ENCODE results near the gene SERPINB1. TPM values are rescaled to one million over a fixed set of nuclear protein-coding genes. Genes with fewer than 3 reads are reported as not detected.
"Not testable (repeated sequence)": the region's sequence is repeated elsewhere in the genome, so short reads cannot be mapped to it uniquely, and the experiment has no call there.

Gene SERPINB1
- 14.4 TPM for polyA plus RNA-seq (ENCODE audit: insufficient read length)

DNA sequence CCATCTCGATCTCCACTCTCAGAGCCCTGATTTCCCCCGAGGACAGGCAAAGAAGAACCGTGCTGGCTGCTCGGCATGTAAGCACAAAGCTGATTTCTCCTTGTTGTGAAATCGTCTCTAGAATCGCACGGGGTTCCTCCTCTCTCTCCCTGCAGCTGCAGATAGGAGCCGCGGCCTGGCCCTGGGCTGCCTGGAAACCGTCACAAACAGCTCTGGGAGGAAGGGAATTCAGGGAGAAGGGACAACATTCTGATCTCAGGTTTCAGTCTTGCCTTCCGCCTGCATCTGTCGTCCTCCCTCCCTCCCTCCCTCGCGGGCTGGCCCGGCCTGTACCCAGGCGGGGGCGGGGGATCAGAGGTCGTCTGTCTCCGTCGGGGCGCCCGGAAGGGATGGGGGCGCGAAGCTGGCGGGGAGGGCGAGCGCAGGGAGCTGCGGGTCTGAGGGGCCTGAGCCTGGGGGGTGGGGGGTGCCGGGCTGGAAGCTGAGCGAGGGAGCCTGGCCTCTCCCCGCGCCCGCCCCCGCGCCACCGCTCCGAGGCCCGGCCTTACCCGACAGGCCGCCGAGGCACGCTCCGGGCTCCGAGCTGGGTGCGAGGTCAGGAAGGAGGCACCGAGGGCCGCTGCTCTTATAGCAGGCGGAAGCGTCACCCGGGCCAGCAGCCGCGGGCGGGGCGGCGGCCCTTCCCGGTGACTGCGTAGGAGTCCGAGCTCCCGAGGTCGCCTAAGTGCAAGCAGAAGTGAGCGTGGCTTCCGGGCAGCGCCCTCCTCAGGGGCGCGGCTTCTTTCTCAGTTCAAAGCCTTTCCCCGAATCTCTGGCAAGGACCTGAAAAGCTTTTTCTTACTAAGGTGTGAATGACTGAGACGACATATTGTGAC is at the start of gene SERPINB1:
TSS of gene SERPINB1 (minus strand) at position 600 of the 875 bp plus-strand sequence. CDS start 1,277 bp downstream, outside the sequence.
- peak; percentile 84 for DNase-seq

GRCh38 chr6:2890976-2891767 is 49.5 kb upstream of the SERPINB1 start:
- no peak for DNase-seq

DNA sequence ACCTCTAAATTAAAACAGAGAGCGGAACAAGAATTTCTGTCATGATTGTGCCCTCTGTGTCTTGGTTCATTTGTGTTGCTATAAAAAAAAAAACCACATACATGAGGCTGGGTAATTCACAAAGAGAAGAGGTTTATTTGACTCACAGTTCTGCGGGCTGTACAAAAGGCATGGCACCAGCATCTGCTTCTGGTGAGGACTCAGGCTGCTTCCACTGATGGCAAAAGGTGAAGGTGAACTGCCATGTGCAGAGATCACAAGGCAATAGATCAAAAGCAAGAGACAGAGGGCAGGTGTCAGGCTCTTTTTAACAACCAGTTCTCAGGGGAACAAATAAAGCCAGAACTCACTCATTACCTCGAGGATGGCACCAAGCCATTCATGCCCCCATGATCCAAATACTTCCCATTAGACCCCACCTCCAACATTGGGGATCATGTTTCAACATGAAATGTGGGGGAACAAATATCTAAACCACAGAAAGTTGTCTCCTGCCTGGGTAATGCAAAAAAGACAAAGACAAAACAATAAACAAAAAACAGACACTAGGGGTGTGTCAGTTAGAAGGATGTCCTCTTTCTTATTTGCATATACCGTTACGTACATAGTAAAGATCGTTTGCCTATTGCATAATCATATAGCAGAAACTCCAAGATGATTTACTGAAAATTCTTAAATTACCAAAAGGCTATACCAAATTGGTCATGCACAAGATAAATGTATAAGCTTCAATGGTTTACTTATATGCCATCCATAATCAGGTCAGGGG is 44.5 kb upstream of the SERPINB1 start:
- no peak for DNase-seq

- DNase-seq: no peak
These were observed 43.1 kb upstream of the SERPINB1 start for GRCh38 chr6:2884804-2885203.

DNA sequence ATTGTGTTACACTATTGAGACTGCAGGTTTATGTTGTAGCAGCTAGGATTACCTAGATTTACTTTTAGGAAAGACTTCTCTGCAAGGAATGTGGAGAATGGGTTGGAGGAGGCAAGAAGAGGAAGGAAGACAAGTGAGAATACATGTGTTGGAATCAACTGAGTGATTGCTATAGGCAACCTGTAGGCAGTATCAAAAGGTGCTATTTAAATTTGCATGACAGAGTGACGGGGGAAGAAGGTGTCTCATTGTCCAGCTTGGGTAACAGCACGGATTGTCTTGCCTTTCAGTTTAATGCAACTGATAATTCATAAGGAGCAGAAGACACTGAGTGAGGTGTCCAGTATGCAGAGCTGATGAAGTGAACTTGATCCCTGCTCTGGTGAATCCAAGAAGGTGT is 42.0 kb upstream of the SERPINB1 start:
- DNase-seq: no peak

DNA sequence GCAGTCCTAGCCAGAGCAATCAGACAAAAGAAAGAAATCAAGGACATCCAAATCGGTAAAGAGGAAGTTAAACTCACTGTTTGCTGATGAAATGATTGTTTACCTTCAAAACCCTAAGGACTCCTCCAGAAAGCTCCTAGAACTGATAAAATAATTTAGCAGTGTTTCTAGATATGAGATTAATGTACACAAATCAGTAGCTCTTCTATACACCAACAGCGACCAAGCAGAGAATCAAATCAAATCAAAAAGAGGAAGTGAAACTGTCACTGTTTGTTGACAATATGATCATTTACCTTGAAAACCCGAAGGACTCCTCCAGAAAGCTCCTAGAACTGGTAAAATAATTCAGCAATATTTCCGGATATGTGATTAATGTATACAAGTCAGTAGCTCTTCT is 39.8 kb upstream of the SERPINB1 start:
- no peak for DNase-seq

DNA sequence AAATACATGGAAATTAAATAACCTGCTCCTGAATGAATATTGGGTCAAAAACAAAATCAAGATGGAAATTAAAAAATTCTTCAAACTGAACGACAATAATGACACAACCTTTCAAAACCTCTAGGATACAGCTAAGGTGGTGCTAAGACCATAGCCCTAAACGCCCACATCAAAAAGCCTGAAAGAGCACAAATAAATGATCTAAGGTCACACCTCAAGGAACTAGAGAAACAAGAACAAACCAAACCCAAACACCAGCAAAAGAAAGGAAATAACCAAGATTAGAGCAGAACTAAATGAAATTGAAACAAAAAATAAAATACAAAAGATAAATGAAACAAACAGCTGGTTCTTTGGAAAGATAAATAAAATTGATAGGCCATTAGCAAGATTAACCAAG is 38.5 kb upstream of the SERPINB1 start:
- not testable (repeated sequence) for DNase-seq

DNA sequence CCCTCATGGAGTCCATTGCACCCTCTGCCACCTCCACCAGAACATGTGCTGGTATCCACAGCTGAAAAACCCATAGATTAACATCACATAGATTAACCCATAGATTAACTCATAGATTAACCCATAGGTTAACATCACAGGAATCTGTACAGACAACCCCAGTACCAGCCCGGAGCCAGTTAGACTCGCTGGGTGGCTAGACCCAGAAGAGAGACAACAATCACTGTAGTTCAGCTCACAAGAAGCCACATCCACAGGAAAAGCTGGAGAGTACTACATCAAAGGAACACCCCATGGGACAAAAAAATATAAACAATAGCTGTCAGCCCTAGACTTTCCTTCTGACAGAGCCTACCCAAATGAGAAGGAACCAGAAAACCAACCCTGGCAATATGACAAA is 36.3 kb upstream of the SERPINB1 start:
- DNase-seq: no peak

DNA sequence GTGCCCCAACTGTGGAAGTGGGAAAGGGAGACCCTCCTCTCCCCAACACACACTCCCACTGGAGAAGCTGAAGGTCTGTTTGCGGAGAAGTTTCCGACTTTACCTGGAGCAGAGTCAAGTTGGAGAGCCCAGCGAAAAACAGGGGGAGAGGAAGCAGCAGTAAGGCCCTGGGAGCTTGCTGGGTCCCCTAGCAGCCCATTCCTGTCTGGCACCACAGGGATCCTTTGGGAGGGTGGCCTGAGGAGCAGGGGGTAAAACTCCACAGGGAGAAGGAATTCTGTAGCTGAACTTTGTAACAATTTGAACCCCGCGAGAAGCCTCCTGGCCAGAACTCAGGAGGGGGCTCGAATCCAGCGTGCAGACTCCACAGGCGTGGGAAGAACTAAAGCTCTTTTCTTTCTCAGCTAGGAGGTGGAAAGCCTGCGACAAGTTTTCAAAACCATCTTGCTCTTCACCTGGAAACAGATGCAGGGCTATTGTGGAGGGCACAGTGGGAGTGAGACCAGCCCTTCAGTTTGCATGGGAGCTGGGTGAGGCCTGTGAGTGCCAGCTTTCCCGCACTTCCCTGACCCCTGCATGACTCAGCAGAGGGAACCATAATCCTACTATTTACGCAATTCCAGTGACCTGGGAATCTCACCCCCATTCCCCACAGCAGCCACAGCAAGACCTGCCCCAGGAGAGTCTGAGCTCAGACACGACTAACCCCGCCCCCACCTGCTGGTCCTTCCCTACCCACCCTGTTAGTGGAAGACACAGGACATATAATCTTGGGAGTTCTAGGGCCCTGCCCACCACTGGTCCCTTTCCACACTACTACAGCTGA is 35.6 kb upstream of the SERPINB1 start:
- DNase-seq: peak; percentile 51

DNA sequence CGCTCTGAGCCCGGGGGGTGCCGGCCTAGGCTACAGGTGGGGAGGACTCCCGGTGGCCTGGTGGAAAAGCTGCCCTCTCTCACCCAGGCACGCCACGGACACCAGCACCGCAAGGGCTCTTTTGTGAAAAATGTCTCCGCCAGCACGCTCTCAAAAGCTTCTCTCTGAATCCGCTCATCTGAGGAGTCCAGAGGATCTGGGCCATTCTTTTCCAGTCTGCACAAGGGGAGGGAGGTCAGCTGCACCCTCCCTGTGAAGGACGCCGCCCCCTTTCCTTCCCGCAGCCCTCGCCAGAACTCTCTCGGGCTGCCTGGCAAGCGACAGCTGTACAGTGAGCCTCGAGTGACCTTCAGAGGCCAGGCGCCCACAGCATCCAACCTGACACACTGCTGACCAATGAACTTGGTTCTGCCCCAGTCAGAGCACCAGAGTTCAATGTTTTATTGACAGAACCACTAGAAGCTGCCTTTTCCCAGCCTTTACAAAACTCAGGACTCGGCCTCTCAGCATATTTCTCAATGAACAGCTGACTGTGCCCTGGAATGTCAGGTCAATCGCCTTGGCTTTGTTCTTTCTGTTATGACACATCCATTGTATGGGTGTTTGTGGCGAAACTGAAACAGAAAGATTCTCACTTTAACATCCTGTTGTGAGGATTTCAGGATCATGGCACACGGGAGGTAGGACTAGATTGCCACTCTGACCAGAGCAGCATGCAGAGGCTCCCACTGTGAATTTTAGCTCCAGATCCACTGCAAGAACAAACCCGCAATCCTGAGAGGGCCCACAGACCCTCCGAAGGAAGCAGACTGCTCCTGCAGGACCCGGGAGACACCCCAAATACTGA is 34.8 kb upstream of the SERPINB1 start:
- DNase-seq: peak; percentile 69

GRCh38 chr6:2875359-2876191 is 33.9 kb upstream of the SERPINB1 start:
- peak; percentile 44 for DNase-seq

DNA sequence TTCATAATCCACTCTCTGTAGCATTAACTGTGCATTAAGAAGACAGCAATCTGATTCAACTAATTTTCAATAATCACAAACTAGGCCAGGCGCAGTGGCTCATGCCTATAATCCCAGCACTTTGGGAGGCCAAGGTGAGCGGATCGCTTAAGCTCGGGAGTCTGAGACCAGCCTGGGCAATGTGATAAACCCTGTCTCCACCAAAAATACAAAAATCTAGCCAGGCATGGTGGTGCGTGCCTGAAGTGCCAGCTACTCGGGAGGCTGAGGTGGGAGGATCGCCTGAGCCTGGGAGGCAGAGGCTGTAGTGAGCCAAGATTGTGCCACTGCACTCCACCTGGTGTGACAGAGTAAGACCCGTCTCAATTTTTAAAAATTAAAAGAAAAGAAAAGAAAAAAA is 32.0 kb upstream of the SERPINB1 start:
- DNase-seq: no peak

GRCh38 chr6:2872423-2873358 is 31.0 kb upstream of the SERPINB1 start:
- DNase-seq: no peak

DNA sequence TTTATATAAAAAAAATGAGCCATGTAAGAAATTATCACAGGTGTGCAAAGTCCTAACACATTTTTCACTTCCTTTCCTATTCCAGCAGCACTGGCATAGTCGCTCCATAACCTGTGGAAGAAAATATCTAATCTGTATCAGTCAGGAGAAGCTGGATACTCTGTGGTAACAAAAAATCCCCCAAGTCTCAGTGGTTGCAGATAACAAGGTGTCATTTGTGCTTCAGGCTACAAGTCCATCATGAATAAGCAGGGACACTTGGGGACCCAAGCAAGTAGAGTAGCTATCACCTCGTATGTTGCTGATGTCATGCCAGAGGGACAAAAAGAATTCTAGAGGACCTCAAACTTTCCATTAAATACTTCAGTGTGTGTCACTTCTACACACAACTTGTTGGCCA is 30.3 kb upstream of the SERPINB1 start:
- no peak for DNase-seq

DNA sequence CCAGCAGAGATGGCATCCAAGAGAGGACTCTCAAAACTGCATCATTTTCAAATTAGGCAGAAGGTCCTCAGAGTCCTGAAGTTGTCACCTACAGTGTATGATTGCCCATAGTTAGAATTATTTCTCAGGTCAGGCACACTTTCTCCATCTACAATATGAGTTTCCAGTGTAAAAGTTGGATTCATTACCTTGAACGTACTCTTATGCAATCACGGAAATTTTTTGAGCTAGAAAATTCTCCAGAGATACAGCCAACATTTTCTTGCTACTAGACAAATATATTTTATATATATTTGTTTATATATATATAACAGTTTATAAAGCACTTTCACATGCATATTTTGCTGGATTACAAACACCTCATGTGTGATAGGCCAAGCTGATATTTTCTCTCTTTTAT is 29.4 kb upstream of the SERPINB1 start:
- DNase-seq: no peak

- no peak for DNase-seq
These were observed 28.5 kb upstream of the SERPINB1 start for GRCh38 chr6:2870046-2870636.

DNA sequence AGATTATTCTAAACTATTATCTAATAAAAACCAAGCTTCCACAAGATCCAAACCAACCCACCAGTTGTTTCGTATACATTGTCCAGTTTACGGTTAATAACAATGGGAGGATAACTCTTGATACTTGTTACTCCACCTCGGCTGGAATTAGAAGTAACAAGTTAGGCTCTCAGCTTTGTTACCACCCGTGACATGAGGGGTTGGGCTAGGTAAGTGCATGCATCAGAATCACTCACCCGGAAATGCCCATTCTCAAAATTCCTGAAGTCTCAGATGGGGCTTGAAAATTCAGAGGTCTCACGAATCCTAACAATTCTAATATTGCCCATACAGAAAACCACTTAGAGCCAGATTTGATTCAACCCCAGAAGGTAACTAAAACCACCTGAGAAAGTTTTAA is 27.0 kb upstream of the SERPINB1 start:
- DNase-seq: no peak

- DNase-seq: no peak
These were observed 24.6 kb upstream of the SERPINB1 start for GRCh38 chr6:2866171-2866846.

All from hindlimb muscle (tissue), 1 donor.